Activated CD4-positive, alpha-beta memory T cell treated with anti-CD3 and anti-CD28 coated beads, Interleukin-2, amount 10 ng/mL, durations not matched to agents 7 days and 5 days (primary cell): ENCODE measurements around the gene SMIM5. TPM values are rescaled to one million over a fixed set of nuclear protein-coding genes. Genes with fewer than 3 reads are reported as not detected.

Source experiments
- CTCF ChIA-PET: fragments of 350-600 bp; sonication (Branson Sonifier 250); formaldehyde crosslinking; loops from one replicate; lab custom pipeline; 2021; ENCODE audit warnings: antibody characterized with exemption, inconsistent platforms; lab: Charles Lee
- POLR2A ChIA-PET: fragments of 350-600 bp; sonication (Branson Sonifier 250); formaldehyde crosslinking; loops from one replicate; lab custom pipeline; 2021; ENCODE audit warnings: antibody characterized with exemption; lab: Charles Lee
- DNase-seq: peaks from one replicate; pipeline ENCODE4 v3.0.0-alpha.2; 2020
- H3K27ac Mint-ChIP-seq: one replicate; pipeline ENCODE4 v1.8.0; 2021; ENCODE audit warnings: mild to moderate bottlenecking, mixed read lengths
- H3K27me3 Mint-ChIP-seq: one replicate; pipeline ENCODE4 v1.8.0; 2021; ENCODE audit warnings: mixed read lengths
- H3K36me3 Mint-ChIP-seq: one replicate; pipeline ENCODE4 v1.8.0; 2021; ENCODE audit warnings: low read depth, mixed read lengths
- H3K4me1 Mint-ChIP-seq: one replicate; pipeline ENCODE4 v1.8.0; 2021; ENCODE audit warnings: mixed read lengths
- H3K4me3 Mint-ChIP-seq: one replicate; pipeline ENCODE4 v1.8.0; 2021; ENCODE audit warnings: mild to moderate bottlenecking, mixed read lengths
- H3K9me3 Mint-ChIP-seq: one replicate; pipeline ENCODE4 v1.8.0; 2021; ENCODE audit warnings: mixed read lengths
- total RNA-seq, 2 experiments: library from RNA; stranded (reverse); gene quantifications; one replicate each; pipeline ENCODE4 v1.2.3, GENCODE V29; 2021

SMIM5 gene
- total RNA-seq, 2 experiments from 2014 or later: not detected

GRCh38 chr17:75667825-75668224, 34.6 kb downstream of the SMIM5 start:
- Mint-ChIP-seq H3K27me3 (no peaks in the 10 kb centered on the region), H3K9me3 (no peaks in the 10 kb centered on the region), H3K4me3 (no peak overlapping the region), H3K36me3 (peaks cover 36% of the 10 kb centered on the region), H3K27ac (no peak overlapping the region), H3K4me1 (peaks cover 28% of the 10 kb centered on the region)
- no peak for DNase-seq
- ChIA-PET POLR2A (interaction anchor here (0.5 to 2.7 kb wide), 13 partner anchors 11 to 378 kb away, joined by 3 to 27 read pairs (median 6); partner anchors contain the start of gene SLC25A19), CTCF (interaction anchor here (0.8 to 3.5 kb wide), 4 partner anchors 15 to 241 kb away, joined by 3 to 20 read pairs (median 14); no protein-coding TSS in a partner anchor)

- POLR2A ChIA-PET: interaction anchor here (1.3 to 2.7 kb wide), 4 partner anchors 11 to 379 kb away, joined by 4 to 24 read pairs (median 8); partner anchors contain the start of gene SLC25A19
- peaks cover 42% of the 10 kb centered on the region for H3K36me3 Mint-ChIP-seq
- no peak for DNase-seq
- no peak overlapping the region for H3K4me3 Mint-ChIP-seq
- CTCF ChIA-PET: interaction anchor here (2.4 to 3.5 kb wide), 3 partner anchors 16 to 85 kb away, joined by 9 to 20 read pairs (median 20); no protein-coding TSS in a partner anchor
- H3K9me3 Mint-ChIP-seq: no peaks in the 10 kb centered on the region
- H3K27me3 Mint-ChIP-seq: no peaks in the 10 kb centered on the region
- peaks cover 28% of the 10 kb centered on the region for H3K4me1 Mint-ChIP-seq
- H3K27ac Mint-ChIP-seq: no peak overlapping the region
Observed at GRCh38 chr17:75668489-75668888, 35.3 kb downstream of the SMIM5 start.

GRCh38 chr17:75670868-75671267, 37.6 kb downstream of the SMIM5 start:
- H3K9me3 Mint-ChIP-seq: no peaks in the 10 kb centered on the region
- no peak overlapping the region for H3K4me3 Mint-ChIP-seq
- POLR2A ChIA-PET: interaction anchor here (1.0 kb wide), 1 partner anchor 26 kb away, joined by 3 read pairs; no protein-coding TSS in a partner anchor
- H3K27ac Mint-ChIP-seq: no peak overlapping the region
- H3K4me1 Mint-ChIP-seq: peaks cover 21% of the 10 kb centered on the region
- DNase-seq: no peak
- H3K27me3 Mint-ChIP-seq: no peaks in the 10 kb centered on the region
- peaks cover 39% of the 10 kb centered on the region for H3K36me3 Mint-ChIP-seq
- CTCF ChIA-PET: interaction anchor here (1.2 to 8.3 kb wide), 7 partner anchors 13 to 82 kb away, joined by 3 to 133 read pairs (median 4); partner anchors contain the start of gene SMIM5

- POLR2A ChIA-PET: interaction anchor here (0.8 kb wide), 1 partner anchor 67 kb away, joined by 3 read pairs; no protein-coding TSS in a partner anchor
- H3K27me3 Mint-ChIP-seq: no peaks in the 10 kb centered on the region
- H3K4me1 Mint-ChIP-seq: peaks cover 18% of the 10 kb centered on the region
- DNase-seq: no peak
- no peak overlapping the region for H3K4me3 Mint-ChIP-seq
- H3K9me3 Mint-ChIP-seq: no peaks in the 10 kb centered on the region
- H3K36me3 Mint-ChIP-seq: peaks cover 48% of the 10 kb centered on the region
- CTCF ChIA-PET: interaction anchor here (0.5 to 8.3 kb wide), 5 partner anchors 12 to 235 kb away, joined by 3 to 133 read pairs (median 6); partner anchors contain the start of gene SMIM5
- H3K27ac Mint-ChIP-seq: no peak overlapping the region
Observed at GRCh38 chr17:75672011-75672410, 38.8 kb downstream of the SMIM5 start.

- no peaks in the 10 kb centered on the region for H3K9me3 Mint-ChIP-seq
- peaks cover 18% of the 10 kb centered on the region for H3K4me1 Mint-ChIP-seq
- H3K36me3 Mint-ChIP-seq: peaks cover 49% of the 10 kb centered on the region
- DNase-seq: no peak
- H3K4me3 Mint-ChIP-seq: no peak overlapping the region
- ChIA-PET CTCF (interaction anchor here (0.7 to 8.3 kb wide), 6 partner anchors 16 to 80 kb away, joined by 3 to 133 read pairs (median 15); partner anchors contain the start of gene SMIM5), POLR2A (interaction anchor here (0.7 to 0.8 kb wide), 2 partner anchors 16 to 78 kb away, joined by 3 to 5 read pairs; no protein-coding TSS in a partner anchor)
- no peaks in the 10 kb centered on the region for H3K27me3 Mint-ChIP-seq
- H3K27ac Mint-ChIP-seq: no peak overlapping the region
Observed at GRCh38 chr17:75673487-75673886, 40.3 kb downstream of the SMIM5 start.

- peaks cover 48% of the 10 kb centered on the region for H3K36me3 Mint-ChIP-seq
Observed at GRCh38 chr17:75676461-75676860, 43.2 kb downstream of the SMIM5 start.

GRCh38 chr17:75679706-75680211, 46.5 kb downstream of the SMIM5 start:
- Mint-ChIP-seq H3K36me3 (peaks cover 38% of the 10 kb centered on the region), H3K27me3 (no peaks in the 10 kb centered on the region), H3K4me3 (no peak overlapping the region), H3K4me1 (peaks cover 14% of the 10 kb centered on the region), H3K27ac (peak overlapping the region; percentile 22), H3K9me3 (no peaks in the 10 kb centered on the region)
- POLR2A ChIA-PET: no interaction called here
- CTCF ChIA-PET: interaction anchor here (1.3 to 2.5 kb wide), 2 partner anchors 47 to 69 kb away, joined by 4 to 17 read pairs; partner anchors contain the start of gene SMIM5
- no peak for DNase-seq

More at GRCh38 chr17:75676461-75676860, 43.2 kb downstream of the SMIM5 start:
- DNase-seq: no peak
- CTCF ChIA-PET: interaction anchor here (1.0 to 8.3 kb wide), 5 partner anchors 13 to 77 kb away, joined by 3 to 133 read pairs (median 11); partner anchors contain the start of gene SMIM5
- Mint-ChIP-seq H3K4me3 (no peak overlapping the region), H3K27ac (no peak overlapping the region), H3K9me3 (no peaks in the 10 kb centered on the region), H3K27me3 (no peaks in the 10 kb centered on the region), H3K4me1 (peaks cover 7% of the 10 kb centered on the region)
- POLR2A ChIA-PET: no interaction called here

GRCh38 chr17:75680431-75680830, 47.2 kb downstream of the SMIM5 start:
- Mint-ChIP-seq H3K27me3 (no peaks in the 10 kb centered on the region), H3K27ac (no peak overlapping the region), H3K4me1 (peaks cover 11% of the 10 kb centered on the region), H3K9me3 (no peaks in the 10 kb centered on the region), H3K36me3 (peaks cover 42% of the 10 kb centered on the region), H3K4me3 (no peak overlapping the region)
- ChIA-PET POLR2A (no interaction called here), CTCF (interaction anchor here (0.9 to 2.5 kb wide), 4 partner anchors 8 to 73 kb away, joined by 3 to 17 read pairs (median 4); partner anchors contain the start of gene SMIM5)
- no peak for DNase-seq

- H3K27ac Mint-ChIP-seq: no peak overlapping the region
- no peak for DNase-seq
- CTCF ChIA-PET: interaction anchor here (0.7 to 1.9 kb wide), 3 partner anchors 8 to 72 kb away, joined by 3 to 13 read pairs (median 3); no protein-coding TSS in a partner anchor
- no peak overlapping the region for H3K4me3 Mint-ChIP-seq
- H3K4me1 Mint-ChIP-seq: peaks cover 12% of the 10 kb centered on the region
- peaks cover 39% of the 10 kb centered on the region for H3K36me3 Mint-ChIP-seq
- no peaks in the 10 kb centered on the region for H3K27me3 Mint-ChIP-seq
- POLR2A ChIA-PET: interaction anchor here (0.7 to 0.9 kb wide), 2 partner anchors 39 to 174 kb away, joined by 3 read pairs; partner anchors contain the start of gene WBP2
- H3K9me3 Mint-ChIP-seq: no peaks in the 10 kb centered on the region
Observed at GRCh38 chr17:75681289-75681688, 48.1 kb downstream of the SMIM5 start.

- POLR2A ChIA-PET: interaction anchor here (0.9 to 1.0 kb wide), 2 partner anchors 16 to 17 kb away, joined by 3 to 4 read pairs; partner anchors contain the start of genes RECQL5 and SAP30BP
Observed at GRCh38 chr17:75683583-75683982, 50.3 kb downstream of the SMIM5 start.

GRCh38 chr17:75684249-75684648, 51.0 kb downstream of the SMIM5 start:
- DNase-seq: no peak
- Mint-ChIP-seq H3K4me1 (peaks cover 31% of the 10 kb centered on the region), H3K27me3 (no peaks in the 10 kb centered on the region), H3K36me3 (peaks cover 31% of the 10 kb centered on the region), H3K9me3 (no peaks in the 10 kb centered on the region), H3K4me3 (no peak overlapping the region), H3K27ac (no peak overlapping the region)
- ChIA-PET CTCF (interaction anchor here (0.6 to 2.7 kb wide), 3 partner anchors 13 to 99 kb away, joined by 3 to 21 read pairs (median 4); no protein-coding TSS in a partner anchor), POLR2A (no interaction called here)

More at GRCh38 chr17:75683583-75683982, 50.3 kb downstream of the SMIM5 start:
- Mint-ChIP-seq H3K9me3 (no peaks in the 10 kb centered on the region), H3K4me1 (peaks cover 24% of the 10 kb centered on the region), H3K27ac (no peak overlapping the region), H3K4me3 (no peak overlapping the region), H3K27me3 (no peaks in the 10 kb centered on the region), H3K36me3 (peaks cover 29% of the 10 kb centered on the region)
- CTCF ChIA-PET: interaction anchor here (0.6 to 2.7 kb wide), 6 partner anchors 9 to 100 kb away, joined by 3 to 21 read pairs (median 4); no protein-coding TSS in a partner anchor
- no peak for DNase-seq

GRCh38 chr17:75684924-75685323, 51.7 kb downstream of the SMIM5 start:
- Mint-ChIP-seq H3K4me1 (peaks cover 38% of the 10 kb centered on the region), H3K36me3 (peaks cover 30% of the 10 kb centered on the region), H3K4me3 (no peak overlapping the region), H3K27me3 (no peaks in the 10 kb centered on the region), H3K9me3 (no peaks in the 10 kb centered on the region), H3K27ac (no peak overlapping the region)
- ChIA-PET POLR2A (no interaction called here), CTCF (interaction anchor here (1.4 to 1.5 kb wide), 2 partner anchors 52 to 63 kb away, joined by 4 to 5 read pairs; partner anchors contain the start of gene SMIM5)
- no peak for DNase-seq
